PC-3 (cell line): ENCODE data around the gene PLEKHA3.

Source experiments
- EZH2 ChIP-seq: fragments of 300-600 bp; sonication (generic); IDR thresholded peaks from one replicate; pipeline ENCODE4 v1.6.1; 2017; ENCODE audit warnings: antibody characterized with exemption, mild to moderate bottlenecking, low read length; ENCODE audit not compliant: unreplicated experiment
- TF ChIP-seq, protein P1 (sequence below): fragments of 300-600 bp; sonication (generic); conservative IDR thresholded peaks from 2 replicates; pipeline ENCODE4 v1.5.1; 2017; ENCODE audit warnings: antibody characterized with exemption, low read depth, mild to moderate bottlenecking, low read length

DNA sequence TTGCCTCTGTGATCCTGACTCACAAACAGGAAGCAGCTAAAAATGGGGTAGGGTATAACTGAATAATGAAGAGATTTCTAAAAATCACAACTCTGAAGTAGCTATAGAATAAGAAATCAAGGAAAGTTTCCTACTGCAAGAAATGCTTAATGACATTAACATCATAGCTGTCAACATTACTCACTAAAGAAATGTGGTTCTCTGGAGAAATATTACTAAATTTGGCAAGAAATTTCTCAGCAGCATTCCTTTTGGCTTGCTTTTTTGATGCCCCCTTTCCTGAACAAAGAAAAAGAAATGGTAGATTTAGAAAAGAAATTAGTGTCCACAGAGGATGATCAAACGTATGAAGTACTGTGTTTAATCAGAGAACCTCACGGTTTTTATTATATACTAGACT, 38.8 kb upstream of the PLEKHA3 start:
- TF ChIP-seq EZH2: no peak
- TF ChIP-seq, protein P1, sequence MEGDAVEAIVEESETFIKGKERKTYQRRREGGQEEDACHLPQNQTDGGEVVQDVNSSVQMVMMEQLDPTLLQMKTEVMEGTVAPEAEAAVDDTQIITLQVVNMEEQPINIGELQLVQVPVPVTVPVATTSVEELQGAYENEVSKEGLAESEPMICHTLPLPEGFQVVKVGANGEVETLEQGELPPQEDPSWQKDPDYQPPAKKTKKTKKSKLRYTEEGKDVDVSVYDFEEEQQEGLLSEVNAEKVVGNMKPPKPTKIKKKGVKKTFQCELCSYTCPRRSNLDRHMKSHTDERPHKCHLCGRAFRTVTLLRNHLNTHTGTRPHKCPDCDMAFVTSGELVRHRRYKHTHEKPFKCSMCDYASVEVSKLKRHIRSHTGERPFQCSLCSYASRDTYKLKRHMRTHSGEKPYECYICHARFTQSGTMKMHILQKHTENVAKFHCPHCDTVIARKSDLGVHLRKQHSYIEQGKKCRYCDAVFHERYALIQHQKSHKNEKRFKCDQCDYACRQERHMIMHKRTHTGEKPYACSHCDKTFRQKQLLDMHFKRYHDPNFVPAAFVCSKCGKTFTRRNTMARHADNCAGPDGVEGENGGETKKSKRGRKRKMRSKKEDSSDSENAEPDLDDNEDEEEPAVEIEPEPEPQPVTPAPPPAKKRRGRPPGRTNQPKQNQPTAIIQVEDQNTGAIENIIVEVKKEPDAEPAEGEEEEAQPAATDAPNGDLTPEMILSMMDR: no peak
